GM18517 (cell line): ENCODE measurements around the gene TMED10.
"Not testable (repeated sequence)": the region's sequence is repeated elsewhere in the genome, so short reads cannot be mapped to it uniquely, and the experiment has no call there.

Source experiments
- ATAC-seq: cut with Tn5 transposase; IDR thresholded peaks from one replicate; pipeline ENCODE4 v1.9.1; 2021; ENCODE audit warnings: mild to moderate bottlenecking, moderate library complexity; ENCODE audit not compliant: unreplicated experiment

Gene TMED10

GRCh38 chr14:75162631-75163030 is 13.8 kb downstream of the TMED10 start:
- no peak for ATAC-seq

GRCh38 chr14:75158843-75159614 is 17.4 kb downstream of the TMED10 start:
- ATAC-seq, result no peak

- no peak for ATAC-seq
Observed at GRCh38 chr14:75156901-75157300, 19.5 kb downstream of the TMED10 start.

- no peak for ATAC-seq
Observed at GRCh38 chr14:75156111-75156510, 20.3 kb downstream of the TMED10 start.

- ATAC-seq, result no peak
Observed at GRCh38 chr14:75155169-75155568, 21.2 kb downstream of the TMED10 start.

- ATAC-seq, result no peak
Observed at GRCh38 chr14:75153295-75153694, 23.1 kb downstream of the TMED10 start.

- no peak for ATAC-seq
Observed at GRCh38 chr14:75151851-75152250, 24.6 kb downstream of the TMED10 start.

- ATAC-seq, result not testable (repeated sequence)
Observed at GRCh38 chr14:75150637-75151036, 25.8 kb downstream of the TMED10 start.

GRCh38 chr14:75150150-75150549 is 26.3 kb downstream of the TMED10 start:
- no peak for ATAC-seq

- ATAC-seq, result no peak
Observed at GRCh38 chr14:75147423-75148071, 28.9 kb downstream of the TMED10 start.

GRCh38 chr14:75144944-75145343 is 31.5 kb downstream of the TMED10 start:
- no peak for ATAC-seq

GRCh38 chr14:75143761-75144527 is 32.5 kb downstream of the TMED10 start:
- no peak for ATAC-seq

- ATAC-seq, result no peak
Observed at GRCh38 chr14:75142494-75142893, 33.9 kb downstream of the TMED10 start.

- no peak for ATAC-seq
Observed at GRCh38 chr14:75141967-75142366, 34.4 kb downstream of the TMED10 start.

GRCh38 chr14:75141062-75141461 is 35.4 kb downstream of the TMED10 start:
- no peak for ATAC-seq

GRCh38 chr14:75140620-75141019 is 35.8 kb downstream of the TMED10 start:
- no peak for ATAC-seq

GRCh38 chr14:75139185-75139584 is 37.2 kb downstream of the TMED10 start:
- ATAC-seq, result no peak

- ATAC-seq, result peak; percentile 52
Observed at GRCh38 chr14:75138492-75138891, 37.9 kb downstream of the TMED10 start.

GRCh38 chr14:75134644-75135043 is 41.8 kb downstream of the TMED10 start:
- no peak for ATAC-seq

- ATAC-seq, result no peak
Observed at GRCh38 chr14:75133597-75133996, 42.8 kb downstream of the TMED10 start.

- ATAC-seq, result no peak
Observed at GRCh38 chr14:75132382-75133086, 43.9 kb downstream of the TMED10 start.
